GM21447 (cell line): ENCODE results near the gene CHRM5.
"Not testable (repeated sequence)": the region's sequence is repeated elsewhere in the genome, so short reads cannot be mapped to it uniquely, and the experiment has no call there.

Experiments
- ATAC-seq: cut with Tn5 transposase; IDR thresholded peaks from one replicate; pipeline ENCODE4 v1.9.1; 2021; ENCODE audit not compliant: unreplicated experiment

Gene CHRM5

GRCh38 chr15:33985751-33986150 lies 17.5 kb downstream of the CHRM5 start:
- ATAC-seq = no peak

- ATAC-seq = no peak
These were observed 19.1 kb downstream of the CHRM5 start for GRCh38 chr15:33987444-33987843.

- ATAC-seq = no peak
These were observed 20.1 kb downstream of the CHRM5 start for GRCh38 chr15:33988384-33988783.

GRCh38 chr15:33994005-33994615 lies 25.8 kb downstream of the CHRM5 start:
- no peak for ATAC-seq

DNA sequence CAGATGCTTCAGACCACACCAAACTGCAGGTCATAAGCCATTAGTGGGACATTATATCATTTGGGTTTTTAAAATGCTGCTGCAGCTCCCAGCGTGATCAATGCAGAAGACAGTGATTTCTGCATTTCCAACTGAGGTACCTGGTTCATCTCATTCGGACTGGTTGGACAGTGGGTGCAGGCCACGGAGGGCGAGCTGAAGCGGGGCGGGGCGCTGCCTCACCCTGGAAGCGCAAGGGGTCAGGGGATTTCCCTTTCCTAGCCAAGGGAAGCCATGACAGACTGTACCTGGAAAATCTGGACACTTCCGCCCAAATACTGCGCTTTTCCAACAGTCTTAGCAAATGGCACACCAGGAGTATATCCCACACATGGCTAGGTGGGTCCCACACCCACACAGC lies 27.4 kb downstream of the CHRM5 start:
- not testable (repeated sequence) for ATAC-seq

DNA sequence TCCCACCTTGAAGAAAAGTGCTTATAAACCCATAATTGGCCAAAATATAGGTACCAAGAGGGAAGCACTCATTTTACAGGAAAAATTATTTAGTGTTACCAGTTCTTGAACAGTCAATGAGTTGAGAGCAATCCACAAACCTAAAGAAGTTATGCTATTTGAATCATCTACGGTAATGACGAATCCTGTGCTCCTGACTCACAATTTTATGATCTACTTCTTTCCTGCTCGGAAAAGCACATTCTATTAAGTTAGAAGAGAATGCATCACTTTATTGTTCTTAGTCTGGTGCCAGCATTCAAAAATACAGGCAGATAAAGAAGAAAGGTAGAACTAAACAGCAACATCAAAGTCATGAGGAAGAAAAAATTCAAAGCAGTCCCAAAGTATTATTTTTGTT lies 33.2 kb downstream of the CHRM5 start:
- no peak for ATAC-seq

GRCh38 chr15:34006381-34006780 lies 38.1 kb downstream of the CHRM5 start:
- no peak for ATAC-seq

- ATAC-seq = no peak
These were observed 41.4 kb downstream of the CHRM5 start for GRCh38 chr15:34009656-34010055.

DNA sequence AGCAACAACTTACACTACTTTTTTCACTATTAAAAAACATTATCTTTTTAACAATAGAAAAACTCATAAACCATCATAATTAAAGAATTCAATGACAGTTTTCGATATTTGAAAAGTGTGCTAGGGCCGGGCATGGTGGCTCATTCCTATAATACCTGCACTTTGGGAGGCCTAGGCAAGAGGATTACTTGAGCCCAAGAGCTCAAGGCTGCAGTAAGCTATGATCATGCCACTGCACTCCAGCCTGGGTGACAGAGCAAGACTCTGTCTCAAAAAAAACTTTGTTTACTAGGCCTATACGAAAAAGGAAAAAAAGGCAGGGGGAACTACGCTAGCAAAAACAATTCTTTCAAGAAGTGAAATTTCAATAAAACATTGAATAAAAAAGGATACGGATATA lies 42.6 kb downstream of the CHRM5 start:
- no peak for ATAC-seq

DNA sequence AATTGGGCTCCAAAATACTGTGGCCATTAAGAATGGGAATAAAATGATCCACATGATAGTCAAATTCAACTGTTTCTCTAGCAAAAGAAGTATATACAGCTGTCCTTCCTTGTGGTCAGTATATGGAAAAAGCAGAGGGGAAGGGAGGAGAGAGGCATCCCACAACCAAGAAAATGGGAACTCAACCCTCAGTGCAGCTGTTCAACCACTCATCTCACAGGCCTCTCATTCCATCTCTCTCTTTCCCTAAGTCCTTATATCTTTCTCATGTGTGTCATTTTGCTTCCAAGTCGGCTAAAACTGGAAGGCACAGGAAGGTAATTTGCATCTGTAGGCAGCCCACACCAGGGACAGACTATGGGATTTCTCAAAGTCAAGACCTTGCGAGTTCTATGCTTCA lies 43.2 kb downstream of the CHRM5 start:
- no peak for ATAC-seq

DNA sequence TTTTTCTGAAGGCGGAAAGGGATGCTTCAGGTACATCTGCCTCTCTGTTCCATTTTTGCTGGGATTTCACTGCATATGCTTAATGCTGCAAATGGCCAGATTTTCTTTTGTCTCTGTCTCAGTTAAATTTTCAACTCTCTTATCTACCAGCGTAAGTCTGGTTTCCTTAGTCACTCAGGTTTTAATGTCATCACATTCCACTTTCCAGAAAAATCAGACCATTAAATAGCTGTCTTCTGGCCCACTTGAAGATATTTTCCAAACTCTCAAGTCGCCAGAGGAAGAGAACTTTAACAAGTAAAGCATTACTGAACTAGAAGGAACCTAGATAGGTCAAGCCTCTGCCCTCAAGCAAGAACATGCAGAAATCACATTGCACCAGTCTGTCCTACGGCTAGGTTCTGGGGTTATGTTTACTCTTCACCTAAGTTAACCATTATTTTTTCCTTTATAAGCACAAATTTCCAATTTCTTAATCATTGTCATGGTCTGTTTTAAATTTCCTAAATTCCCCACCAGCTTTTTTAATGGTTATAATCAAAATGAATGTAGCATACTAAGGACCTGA lies 44.2 kb downstream of the CHRM5 start:
- ATAC-seq = no peak

DNA sequence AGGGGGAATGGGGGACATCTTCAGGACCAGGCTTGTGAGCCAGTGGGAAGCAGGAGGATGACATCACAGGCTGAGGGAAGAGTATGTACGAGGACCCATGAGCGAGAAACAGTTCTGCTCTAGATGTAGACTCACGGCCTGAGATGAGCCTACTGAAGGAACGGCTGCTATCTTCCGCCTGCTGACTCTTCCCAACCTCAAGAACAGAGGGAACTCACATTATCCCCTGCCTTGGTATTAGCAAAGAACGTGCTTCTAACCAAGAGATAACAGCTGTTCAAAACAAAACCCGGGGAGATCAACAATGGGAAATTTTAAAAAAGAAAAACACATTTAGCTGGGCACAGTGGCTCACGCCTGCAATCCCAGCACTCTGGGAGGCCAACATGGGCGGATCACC lies 45.4 kb downstream of the CHRM5 start:
- ATAC-seq = no peak

DNA sequence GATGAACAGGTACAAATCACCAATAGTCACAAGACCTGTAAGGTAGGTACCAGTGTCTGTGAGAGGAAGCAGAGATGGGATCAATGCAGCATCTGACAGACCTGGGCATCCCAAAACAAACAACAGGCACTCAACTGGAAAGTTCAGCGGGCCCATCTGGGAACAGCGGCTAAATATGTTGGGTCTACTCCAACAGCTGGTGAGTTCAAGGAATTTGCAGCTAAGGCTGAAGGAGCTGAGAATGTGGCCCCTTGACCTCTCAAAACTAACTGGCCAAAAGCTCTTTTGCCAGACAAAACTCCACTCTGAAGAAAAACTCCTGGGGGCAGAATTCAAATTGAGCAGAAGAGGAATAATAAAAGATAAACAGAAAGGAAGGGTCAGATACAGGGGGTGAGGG lies 46.3 kb downstream of the CHRM5 start:
- ATAC-seq = no peak

DNA sequence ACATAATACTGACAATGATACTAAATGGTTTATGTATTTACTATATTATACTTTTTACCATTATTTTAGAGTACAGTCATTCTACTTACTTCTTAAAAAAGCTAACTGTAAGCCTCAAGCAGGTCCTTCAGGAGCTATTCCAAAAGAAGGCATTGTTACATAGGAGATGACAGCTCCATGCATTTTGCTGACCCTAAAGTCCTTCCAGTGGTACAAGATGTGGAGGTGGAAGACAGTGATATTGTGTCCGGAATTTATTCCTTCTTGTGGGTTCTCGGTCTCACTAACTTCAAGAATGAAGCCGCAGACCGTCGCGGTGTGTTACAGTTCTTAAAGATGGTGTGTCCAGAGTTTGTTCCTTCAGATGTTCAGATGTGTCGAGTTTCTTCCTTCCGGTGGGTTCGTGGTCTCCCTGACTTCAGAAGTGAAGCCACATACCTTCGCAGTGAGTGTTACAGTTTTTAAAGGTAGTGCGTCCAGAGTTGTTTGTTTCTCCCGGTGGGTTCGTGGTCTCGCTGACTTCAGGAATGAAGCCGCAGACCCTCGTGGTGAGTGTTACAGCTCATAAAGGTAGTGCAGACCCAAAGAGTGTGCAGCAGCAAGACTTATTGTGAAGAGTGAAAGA lies 49.8 kb downstream of the CHRM5 start:
- ATAC-seq = no peak

DNA sequence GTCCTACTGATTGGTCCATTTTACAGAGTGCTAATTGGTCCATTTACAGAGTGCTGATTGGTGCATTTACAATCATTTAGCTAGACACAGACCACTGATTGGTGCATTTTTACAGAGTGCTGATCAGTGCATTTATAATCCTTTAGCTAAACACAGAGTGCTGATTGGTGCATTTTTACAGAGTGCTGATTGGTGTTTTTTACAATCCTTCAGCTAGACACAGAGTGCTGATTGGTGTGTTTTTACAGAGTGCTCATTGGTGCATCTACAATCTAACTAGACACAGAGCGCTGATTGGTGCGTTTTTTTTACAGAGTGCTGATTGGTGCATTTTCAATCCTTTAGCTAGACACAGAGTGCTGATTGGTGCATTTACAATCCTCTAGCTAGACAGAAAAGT lies 50.4 kb downstream of the CHRM5 start:
- not testable (repeated sequence) for ATAC-seq

GRCh38 chr15:34019369-34019990 lies 51.2 kb downstream of the CHRM5 start:
- ATAC-seq = no peak

DNA sequence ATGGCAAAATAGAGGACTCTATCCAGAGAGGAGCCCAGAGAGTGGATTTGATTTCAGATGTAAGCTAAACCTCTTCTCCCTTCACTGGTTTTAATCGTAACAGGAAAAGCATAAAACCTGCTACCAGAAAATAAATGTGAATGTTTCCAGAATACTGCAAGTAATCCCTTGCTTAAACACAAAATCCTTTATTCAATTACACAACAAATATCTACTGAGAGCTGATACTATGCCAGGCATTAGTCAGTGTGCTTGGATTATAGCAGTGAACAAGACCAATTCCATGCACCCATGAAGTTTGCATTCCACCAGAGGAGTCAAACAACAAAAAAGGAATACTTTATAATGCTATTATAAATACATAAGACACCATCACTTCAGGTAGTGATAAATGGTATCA lies 55.6 kb downstream of the CHRM5 start:
- no peak for ATAC-seq

DNA sequence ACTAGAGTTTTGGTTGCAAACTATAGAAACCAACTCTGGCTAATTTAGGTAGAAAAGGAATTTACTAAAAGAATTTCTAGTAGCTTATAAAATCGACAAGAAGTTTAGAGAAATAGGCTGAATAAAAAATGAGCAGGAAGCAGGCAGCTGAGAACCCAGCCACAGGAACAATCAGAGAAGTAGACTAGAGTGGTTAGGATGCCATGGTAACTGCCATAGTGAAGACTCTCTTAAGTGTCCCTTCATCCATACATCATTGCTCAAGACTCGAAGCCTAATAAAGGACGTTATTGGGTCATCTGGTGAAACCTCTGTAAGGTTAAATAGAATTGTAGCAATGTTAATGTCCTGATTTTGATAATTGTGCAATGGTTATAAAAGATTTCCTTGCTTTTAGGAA lies 57.0 kb downstream of the CHRM5 start:
- no peak for ATAC-seq

GRCh38 chr15:34027606-34028005 lies 59.3 kb downstream of the CHRM5 start:
- no peak for ATAC-seq

GRCh38 chr15:34031987-34032760 lies 63.9 kb downstream of the CHRM5 start:
- no peak for ATAC-seq

DNA sequence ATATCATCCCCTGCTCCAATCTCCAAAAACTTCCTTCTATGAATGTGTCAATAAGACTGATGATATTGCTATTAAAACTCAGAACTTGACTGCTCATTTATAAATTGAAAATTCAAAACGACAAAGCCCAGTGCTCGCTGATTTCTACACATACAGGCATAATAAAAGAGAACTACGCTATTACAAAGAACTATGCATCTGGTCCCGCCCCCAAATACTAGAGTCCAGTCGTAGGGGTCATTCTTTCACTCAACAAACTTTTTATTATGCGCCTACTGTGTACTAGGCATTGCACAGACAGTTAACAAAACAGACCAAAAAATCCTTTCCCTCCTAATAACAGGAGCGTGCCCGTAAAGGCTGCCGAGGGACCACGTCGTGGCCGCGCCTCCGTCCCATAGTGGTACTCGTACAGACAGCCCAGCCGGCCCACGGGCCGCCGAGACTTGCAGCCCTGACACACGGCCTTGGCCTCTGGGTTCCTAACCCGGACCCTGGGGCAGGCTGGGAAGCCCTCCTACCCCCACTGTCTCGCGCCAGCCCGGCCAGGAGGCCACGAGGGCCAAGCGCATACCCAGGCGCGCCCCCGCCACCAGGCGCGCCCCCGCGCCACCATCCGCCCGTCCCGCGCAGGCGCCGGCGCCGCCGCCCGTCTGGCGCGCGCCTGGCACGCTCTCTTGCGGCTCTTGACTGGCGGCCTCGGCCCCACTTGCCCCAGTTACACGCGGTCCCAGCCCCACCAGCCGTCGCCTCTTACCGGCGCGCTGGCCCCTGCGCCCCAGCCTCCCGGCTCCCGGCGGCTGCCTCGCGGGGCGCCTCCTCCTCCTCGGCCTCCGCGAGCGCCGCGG lies 70.0 kb downstream of the CHRM5 start:
- ATAC-seq = peak; percentile 67
